Stomach (tissue), 4 donors: ENCODE results near the gene IAPP.

Experiments used
- POLR2A ChIP-seq, 4 donors: fragments of 450-650 bp; IDR thresholded peaks; one replicate each; pipeline ENCODE4 v1.6.1; 2016; ENCODE audit warnings: antibody characterized with exemption in 4 of 4, control low read depth in 2 of 4, mild to moderate bottlenecking in 1 of 4, moderate library complexity in 1 of 4
- TF ChIP-seq, protein P1 (sequence below), 7 experiments: fragments of 450-650 bp in 4 of 7; fragments of 200-600 bp in 3 of 7; sonication (generic) in 3 of 7; IDR thresholded peaks; one replicate each; pipeline ENCODE4 v1.5.1; 2016 to 2019; ENCODE audit warnings: antibody characterized with exemption in 7 of 7, control low read depth in 2 of 7, mild to moderate bottlenecking in 1 of 7

GRCh38 chr12:21353487-21353886 lies 19.2 kb upstream of the IAPP start:
- TF ChIP-seq, protein P1, sequence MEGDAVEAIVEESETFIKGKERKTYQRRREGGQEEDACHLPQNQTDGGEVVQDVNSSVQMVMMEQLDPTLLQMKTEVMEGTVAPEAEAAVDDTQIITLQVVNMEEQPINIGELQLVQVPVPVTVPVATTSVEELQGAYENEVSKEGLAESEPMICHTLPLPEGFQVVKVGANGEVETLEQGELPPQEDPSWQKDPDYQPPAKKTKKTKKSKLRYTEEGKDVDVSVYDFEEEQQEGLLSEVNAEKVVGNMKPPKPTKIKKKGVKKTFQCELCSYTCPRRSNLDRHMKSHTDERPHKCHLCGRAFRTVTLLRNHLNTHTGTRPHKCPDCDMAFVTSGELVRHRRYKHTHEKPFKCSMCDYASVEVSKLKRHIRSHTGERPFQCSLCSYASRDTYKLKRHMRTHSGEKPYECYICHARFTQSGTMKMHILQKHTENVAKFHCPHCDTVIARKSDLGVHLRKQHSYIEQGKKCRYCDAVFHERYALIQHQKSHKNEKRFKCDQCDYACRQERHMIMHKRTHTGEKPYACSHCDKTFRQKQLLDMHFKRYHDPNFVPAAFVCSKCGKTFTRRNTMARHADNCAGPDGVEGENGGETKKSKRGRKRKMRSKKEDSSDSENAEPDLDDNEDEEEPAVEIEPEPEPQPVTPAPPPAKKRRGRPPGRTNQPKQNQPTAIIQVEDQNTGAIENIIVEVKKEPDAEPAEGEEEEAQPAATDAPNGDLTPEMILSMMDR (IDR thresholded peaks at IDR 0.05), result no peak
- no peak for TF ChIP-seq POLR2A (IDR thresholded peaks at IDR 0.05)
